ENCODE results near the gene ADCY6. TPM values are rescaled to one million over a fixed set of nuclear protein-coding genes. Genes with fewer than 3 reads are reported as not detected.

The ADCY6 gene
- total RNA-seq, 1 experiment from 2014 or later: 31.1 TPM

GRCh38 chr12:48786591-48787544 lies 2.0 kb downstream of the ADCY6 start:
- Histone ChIP-seq H3K27me3 (ENCODE audit: insufficient read depth, low read length) (no peaks in the 10 kb centered on the region; the same call in 1 of the 2 replicates), H3K14ac (ENCODE audit: insufficient read depth, low read length) (no peak overlapping the region), H3K27ac (ENCODE audit: insufficient read length, low read depth, low read length) (no peak overlapping the region), H4K8ac (replicated peaks; ENCODE audit: insufficient read length, low read depth, low read length) (no peak overlapping the region), H3K4me1 (ENCODE audit: insufficient read depth, low read length) (no peaks in the 10 kb centered on the region), H3K56ac (ENCODE audit: insufficient read length, low read depth, low read length) (no peak overlapping the region), H3K79me2 (ENCODE audit: insufficient read depth, low read length) (no peaks in the 10 kb centered on the region), H3K4me2 (ENCODE audit: insufficient read depth, insufficient read length, low read length) (no peak overlapping the region), H4K5ac (ENCODE audit: insufficient read length, low read depth, low read length) (no peak overlapping the region), H2BK20ac (ENCODE audit: low read depth, low read length, poor library complexity, severe bottlenecking) (no peak overlapping the region), H4K91ac (ENCODE audit: insufficient read length, low read depth, low read length) (no peak overlapping the region), H3K9ac (ENCODE audit: extremely low read depth, insufficient read length, low read length) (no peak overlapping the region), H3K79me1 (ENCODE audit: insufficient read depth, low read depth, low read length, poor library complexity, severe bottlenecking) (no peaks in the 10 kb centered on the region), H2BK12ac (ENCODE audit: insufficient read length, low read depth, low read length) (no peak overlapping the region), H2AK5ac (ENCODE audit: insufficient read length, low read length) (no peak overlapping the region), H2BK15ac (ENCODE audit: low read depth, low read length) (no peak overlapping the region), H4K20me1 (ENCODE audit: control insufficient read depth, insufficient read depth, insufficient read length) (no peaks in the 10 kb centered on the region), H3K9me3 (ENCODE audit: control insufficient read depth, low read depth, low read length) (no peaks in the 10 kb centered on the region), H2BK120ac (ENCODE audit: low read depth, low read length, poor library complexity, severe bottlenecking) (no peak overlapping the region), H3K23me2 (ENCODE audit: insufficient read length, low read depth, low read length, poor library complexity, severe bottlenecking) (peaks cover 6% of the 10 kb centered on the region), H3T11ph (ENCODE audit: low read length) (no peak overlapping the region), H3K4ac (ENCODE audit: low read depth, low read length) (no peak overlapping the region), H3K18ac (ENCODE audit: insufficient read length, low read depth, low read length) (no peak overlapping the region), H2AFZ (ENCODE audit: low read length) (no peak overlapping the region), H2BK5ac (ENCODE audit: insufficient read length, low read length) (no peak overlapping the region), H3K23ac (ENCODE audit: insufficient read length, low read depth, low read length) (no peak overlapping the region)
- no peak for TF ChIP-seq CTCF (conservative IDR thresholded peaks at IDR 0.05)
- Mint-ChIP-seq H3K27ac (no peak overlapping the region), H3K36me3 (ENCODE audit: insufficient read depth in 1 of 3, low read depth in 3 of 3) (peaks cover 0 to 8% (median 3%) of the 10 kb centered on the region in 3 experiments; a peak in 4 of 7 replicates), H3K27me3 (ENCODE audit: low read depth) (peaks cover 7% of the 10 kb centered on the region), H3K9me3 (no peaks in the 10 kb centered on the region), H3K4me3 (peak overlapping the region; percentile 90 to 97), H3K4me1 (peaks cover 25 to 39% of the 10 kb centered on the region in 2 experiments)
- no CpG with 5 or more reads among the region's 7 CpGs for WGBS (ENCODE audit: extremely low coverage, insufficient read length, low lambda C conversion rate)
- DNase-seq: no peak
